Muscle of leg (tissue), 11 donors: Measurements from ENCODE around the gene TJAP1. TPM values are rescaled to one million over a fixed set of nuclear protein-coding genes. Genes with fewer than 3 reads are reported as not detected.
"Not testable (repeated sequence)": the region's sequence is repeated elsewhere in the genome, so short reads cannot be mapped to it uniquely, and the experiment has no call there.

Experiments
- DNase-seq: peaks from one replicate; pipeline ENCODE4 v3.0.0; 2013
- H3K27ac ChIP-seq: one replicate; pipeline ENCODE4 v1.5.1; 2013; ENCODE audit warnings: mild to moderate bottlenecking, low read length, control low read depth
- H3K27me3 ChIP-seq: one replicate; pipeline ENCODE4 v1.6.1; 2013; ENCODE audit warnings: low read length; ENCODE audit not compliant: control insufficient read depth, insufficient read depth
- H3K36me3 ChIP-seq: one replicate; pipeline ENCODE4 v1.6.1; 2013; ENCODE audit warnings: low read length; ENCODE audit not compliant: control insufficient read depth, insufficient read depth
- H3K4me1 ChIP-seq: one replicate; pipeline ENCODE4 v1.6.1; 2013; ENCODE audit warnings: low read length; ENCODE audit not compliant: control insufficient read depth, insufficient read depth
- H3K4me3 ChIP-seq: one replicate; pipeline ENCODE4 v1.5.1; 2013; ENCODE audit warnings: low read length, control low read depth
- H3K9me3 ChIP-seq: replicated peaks from 2 replicates; pipeline ENCODE4 v1.6.1; 2013; ENCODE audit warnings: low read depth, low read length; ENCODE audit not compliant: control insufficient read depth
- WGBS: methylation state at CpG from one replicate; pipeline ENCODE4 v1.1.5; 2013; ENCODE audit warnings: missing lambda C conversion rate; ENCODE audit not compliant: insufficient coverage; 5-methylcytosine and 5-hydroxymethylcytosine counted together
- polyA plus RNA-seq, 8 donors: library from polyadenylated mRNA; unstranded; fragments of 120-200 nt; gene quantifications; one replicate each; pipeline versions ENCODE4 v1.2.1 to v1.2.3, GENCODE V29; 2013; ENCODE audit warnings: inconsistent platforms in 1 of 8, low replicate concordance in 1 of 8; ENCODE audit not compliant: insufficient read length in 8 of 8, insufficient read depth in 1 of 8
- total RNA-seq: library from RNA; stranded (reverse); fragments of 120-200 nt; gene quantifications from one replicate; pipeline ENCODE4 v1.2.4, GENCODE V29; 2013

TJAP1 gene
- total and polyA plus RNA-seq, 9 donors, result 15.9 to 31.4 (median 25.0) TPM

DNA sequence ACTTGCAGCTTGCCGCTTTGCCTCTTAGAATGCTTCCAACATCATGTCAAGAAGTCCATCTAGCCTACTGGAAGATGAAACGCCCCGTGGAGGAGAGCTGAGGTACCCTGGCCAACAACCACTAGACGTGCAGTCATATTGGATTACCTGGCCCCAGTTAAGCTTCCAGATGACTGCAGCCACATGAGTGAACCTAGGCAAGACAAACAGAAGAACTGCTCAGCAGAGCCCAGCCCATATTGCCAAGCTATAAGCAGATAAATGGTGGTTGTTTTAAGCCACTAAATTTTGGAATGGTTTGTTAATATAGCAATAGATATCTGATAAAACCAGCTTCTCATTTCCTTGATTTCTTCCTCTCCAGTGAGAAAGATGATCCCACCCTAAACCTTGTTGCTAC, 17.3 kb upstream of the TJAP1 start:
- 73% methylated on average over 2 of the region's 4 CpGs for WGBS
- no peak for DNase-seq
- H3K4me1 ChIP-seq, result peaks cover 7% of the 10 kb centered on the region
- peaks cover 37% of the 10 kb centered on the region for H3K27me3 ChIP-seq
- H3K9me3 ChIP-seq, result no peaks in the 10 kb centered on the region
- H3K4me3 ChIP-seq, result no peak overlapping the region
- H3K27ac ChIP-seq, result no peak overlapping the region
- no peaks in the 10 kb centered on the region for H3K36me3 ChIP-seq

DNA sequence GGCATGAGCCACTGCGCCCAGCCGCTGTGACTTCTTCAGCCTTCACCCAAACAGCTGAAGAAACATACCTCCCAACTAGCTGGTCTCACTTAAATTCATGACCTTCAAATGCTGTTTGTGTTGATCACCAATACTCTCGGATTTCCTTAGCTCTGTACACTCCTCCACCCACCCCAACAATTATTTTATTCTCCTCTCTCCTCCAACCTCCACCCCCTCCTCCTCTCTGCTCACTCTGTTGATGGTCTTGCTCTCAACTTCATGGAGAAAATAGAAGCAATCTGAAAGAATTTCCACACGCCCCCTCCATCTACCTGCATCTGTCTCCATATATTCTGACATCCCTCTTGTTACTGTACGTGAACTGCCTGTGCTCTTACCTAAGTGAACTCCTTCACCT, 15.4 kb upstream of the TJAP1 start:
- Histone ChIP-seq H3K4me1 (no peaks in the 10 kb centered on the region), H3K36me3 (no peaks in the 10 kb centered on the region), H3K27me3 (peaks cover 25% of the 10 kb centered on the region), H3K4me3 (no peak overlapping the region), H3K27ac (no peak overlapping the region), H3K9me3 (no peaks in the 10 kb centered on the region)
- WGBS, result 77% methylated on average over 5 of the region's 5 CpGs
- no peak for DNase-seq

DNA sequence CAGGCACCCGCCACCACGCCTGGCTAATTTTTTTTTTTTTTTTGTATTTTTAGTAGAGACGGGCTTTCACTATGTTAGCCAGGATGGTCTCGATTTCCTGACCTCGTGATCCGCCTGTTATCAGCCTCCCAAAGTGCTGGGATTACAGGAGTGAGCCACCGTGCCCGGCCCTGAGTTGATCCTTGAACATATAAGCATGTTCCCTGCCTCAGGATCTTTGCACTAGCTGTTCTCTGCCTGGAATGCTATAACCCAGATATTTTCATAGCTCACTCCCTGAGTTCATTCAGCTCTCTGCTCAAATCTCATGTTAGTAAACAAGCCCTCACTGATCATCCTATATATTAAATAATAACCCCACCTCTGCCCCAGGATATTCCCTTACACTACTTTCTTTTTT, 13.0 kb upstream of the TJAP1 start:
- no peaks in the 10 kb centered on the region for H3K9me3 ChIP-seq
- H3K36me3 ChIP-seq, result no peaks in the 10 kb centered on the region
- H3K4me1 ChIP-seq, result no peaks in the 10 kb centered on the region
- H3K27ac ChIP-seq, result no peak overlapping the region
- H3K4me3 ChIP-seq, result no peak overlapping the region
- peaks cover 13% of the 10 kb centered on the region for H3K27me3 ChIP-seq
- WGBS, result 88% methylated on average over 6 of the region's 8 CpGs
- DNase-seq, result no peak

DNA sequence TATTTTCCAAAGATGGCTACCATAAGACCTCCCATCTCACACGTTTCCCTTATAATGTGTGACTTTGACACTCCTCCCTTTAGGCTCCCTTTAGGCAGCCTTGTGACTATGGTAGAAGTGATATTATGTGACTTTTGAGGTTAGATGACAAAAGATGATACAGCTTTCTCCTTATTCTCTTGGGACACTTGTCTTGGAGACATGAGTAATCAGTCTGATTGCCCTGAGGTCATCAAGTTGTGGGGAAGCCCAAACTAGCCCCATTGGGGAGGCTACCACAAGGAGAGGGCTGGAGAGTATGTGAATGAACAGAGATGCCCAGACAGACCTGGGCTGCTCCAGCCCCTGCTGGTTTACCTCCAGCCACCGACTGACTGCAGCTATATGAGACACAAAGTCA, 11.4 kb upstream of the TJAP1 start:
- no peak overlapping the region for H3K4me3 ChIP-seq
- no peaks in the 10 kb centered on the region for H3K4me1 ChIP-seq
- no CpG with 5 or more reads among the region's 2 CpGs for WGBS
- no peak for DNase-seq
- H3K27ac ChIP-seq, result no peak overlapping the region
- H3K9me3 ChIP-seq, result no peaks in the 10 kb centered on the region
- H3K36me3 ChIP-seq, result no peaks in the 10 kb centered on the region
- peaks cover 10% of the 10 kb centered on the region for H3K27me3 ChIP-seq

DNA sequence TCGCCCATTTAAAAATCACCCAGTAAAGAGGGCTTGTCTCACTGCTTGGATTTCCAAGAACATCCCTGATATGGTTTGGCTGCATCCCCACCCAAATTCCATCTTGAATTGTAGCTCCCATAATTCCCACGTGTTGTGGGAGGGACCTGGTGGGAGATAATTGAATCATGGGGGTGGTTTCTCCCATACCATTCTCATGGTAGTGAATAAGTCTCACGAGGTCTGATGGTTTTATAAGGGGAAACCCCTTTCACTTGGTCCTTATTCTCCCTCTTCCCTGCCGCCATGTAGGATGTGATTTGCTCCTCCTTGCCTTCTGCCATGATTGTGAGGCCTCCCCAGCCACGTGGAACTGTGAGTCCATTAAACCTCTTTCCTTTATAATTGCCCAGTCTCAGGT, 10.1 kb upstream of the TJAP1 start:
- H3K9me3 ChIP-seq, H3K4me3 ChIP-seq, H3K27me3 ChIP-seq, H3K36me3 ChIP-seq, H3K4me1 ChIP-seq, DNase-seq, H3K27ac ChIP-seq: not testable (repeated sequence)
- 83% methylated on average over 3 of the region's 5 CpGs for WGBS

DNA sequence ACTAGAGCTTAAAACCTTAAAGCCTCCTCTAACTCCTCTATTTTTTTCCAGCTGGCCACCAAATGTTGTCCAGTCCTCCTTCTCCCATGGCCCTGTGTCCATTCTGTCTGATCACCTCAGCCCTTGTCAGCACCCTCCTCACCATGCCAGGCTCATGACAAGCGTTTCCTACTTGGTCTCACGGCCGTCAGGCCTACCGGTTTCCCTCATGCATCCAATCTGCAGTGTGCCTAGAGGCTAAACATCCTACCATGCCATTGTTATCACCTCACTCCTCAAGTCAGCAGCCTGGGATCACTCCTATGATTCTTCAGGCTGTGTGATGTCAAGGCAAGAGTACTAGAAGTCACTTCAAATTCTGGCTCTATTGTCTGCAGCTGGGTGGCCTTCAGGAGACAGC, 9.6 kb upstream of the TJAP1 start:
- no peak overlapping the region for H3K4me3 ChIP-seq
- WGBS, result 77% methylated on average over 4 of the region's 4 CpGs
- peaks cover 6% of the 10 kb centered on the region for H3K27me3 ChIP-seq
- no peak overlapping the region for H3K27ac ChIP-seq
- no peak for DNase-seq
- H3K36me3 ChIP-seq, result no peaks in the 10 kb centered on the region
- no peaks in the 10 kb centered on the region for H3K4me1 ChIP-seq
- H3K9me3 ChIP-seq, result no peaks in the 10 kb centered on the region

DNA sequence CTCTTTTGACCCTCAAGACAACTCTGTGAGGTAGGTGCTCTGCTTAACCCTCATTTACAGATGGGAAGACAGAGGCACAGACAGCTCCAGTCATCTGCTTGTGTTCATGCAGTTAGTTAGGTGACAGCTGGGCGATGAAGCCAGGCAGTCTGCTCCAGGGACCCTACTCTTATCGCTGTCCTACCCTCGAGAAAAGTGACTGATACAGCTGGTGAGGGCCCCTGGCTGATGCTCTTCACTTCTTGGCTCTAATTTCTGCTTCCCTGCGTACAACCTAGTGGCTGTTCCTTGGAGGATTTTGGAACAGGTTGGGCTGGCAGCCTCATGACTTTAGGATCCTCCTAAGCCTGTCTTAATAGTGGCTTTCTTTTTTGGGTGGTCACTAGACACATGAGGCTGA, 9.1 kb upstream of the TJAP1 start:
- Histone ChIP-seq H3K27me3 (peaks cover 6% of the 10 kb centered on the region), H3K9me3 (no peaks in the 10 kb centered on the region), H3K4me1 (no peaks in the 10 kb centered on the region), H3K4me3 (no peak overlapping the region), H3K27ac (no peak overlapping the region), H3K36me3 (no peaks in the 10 kb centered on the region)
- 53% methylated on average over 4 of the region's 4 CpGs for WGBS
- no peak for DNase-seq

DNA sequence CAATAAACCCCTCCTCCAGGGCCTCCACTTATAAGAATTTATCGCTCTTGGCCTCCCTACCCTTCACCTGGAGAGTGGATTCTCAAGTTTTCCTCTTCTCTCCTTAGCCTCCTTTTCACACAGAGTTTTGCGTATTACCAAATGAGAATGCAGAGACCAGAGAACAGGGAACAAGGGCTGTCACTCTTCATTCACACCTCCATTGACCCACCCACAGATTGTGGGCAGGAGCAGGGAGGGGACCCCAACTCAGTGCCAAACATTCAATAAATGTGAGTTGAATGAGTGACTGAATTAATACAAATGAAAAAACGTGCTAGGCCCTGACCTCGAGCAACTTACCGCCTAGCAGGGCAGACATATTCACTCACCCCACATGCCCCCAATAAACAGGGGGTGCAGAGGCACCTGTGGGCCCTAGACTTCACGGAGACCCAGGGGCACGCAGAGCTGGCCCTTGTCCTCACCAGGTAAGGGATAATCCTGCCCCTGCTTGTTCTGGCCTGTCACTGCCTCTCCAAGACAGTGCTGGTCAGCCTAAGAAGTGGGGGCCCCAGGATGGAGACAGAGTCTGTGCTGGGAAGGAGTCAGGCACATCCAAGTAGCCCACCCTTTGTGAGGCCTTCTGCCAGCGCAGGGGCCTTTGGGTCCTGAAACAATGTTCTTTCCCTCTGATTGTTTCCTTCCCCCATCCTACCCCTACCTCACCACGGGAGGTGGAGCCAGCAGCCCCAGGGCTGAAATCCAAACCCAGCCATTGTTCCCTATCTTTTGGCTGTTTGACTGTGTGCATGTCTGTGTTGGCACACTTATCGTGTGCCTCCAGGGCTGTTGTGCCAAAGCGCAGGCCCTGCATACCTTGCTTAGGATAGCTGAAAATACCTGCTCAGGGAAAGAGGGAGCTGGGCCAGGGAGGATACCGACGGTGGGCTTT, 8.4 kb upstream of the TJAP1 start:
- no peak overlapping the region for H3K27ac ChIP-seq
- no peaks in the 10 kb centered on the region for H3K36me3 ChIP-seq
- no peaks in the 10 kb centered on the region for H3K9me3 ChIP-seq
- peaks cover 6% of the 10 kb centered on the region for H3K27me3 ChIP-seq
- H3K4me3 ChIP-seq, result no peak overlapping the region
- H3K4me1 ChIP-seq, result no peaks in the 10 kb centered on the region
- DNase-seq, result no peak
- WGBS, result 69% methylated on average over 4 of the region's 13 CpGs

DNA sequence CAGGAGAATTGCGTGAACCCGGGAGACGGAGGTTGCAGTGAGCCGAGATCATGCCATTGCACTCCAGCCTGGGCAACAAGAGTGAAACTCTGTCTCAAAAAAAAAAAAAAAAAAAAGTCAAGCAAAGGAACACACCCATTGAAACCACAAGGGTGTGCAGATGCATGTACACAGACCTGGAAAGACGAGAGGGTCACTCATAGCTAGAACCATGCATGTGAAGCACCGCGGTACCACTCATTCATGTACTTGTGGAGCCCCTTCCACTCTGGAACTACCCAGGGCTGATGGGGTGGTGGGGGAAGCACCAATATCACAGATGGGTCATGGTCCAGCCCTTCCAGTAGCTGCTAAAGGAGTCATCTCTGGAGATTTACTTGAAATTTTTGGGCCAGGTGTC, 7.4 kb upstream of the TJAP1 start:
- no peak overlapping the region for H3K27ac ChIP-seq
- no peak for DNase-seq
- no peak overlapping the region for H3K4me3 ChIP-seq
- no peaks in the 10 kb centered on the region for H3K36me3 ChIP-seq
- no CpG with 5 or more reads among the region's 7 CpGs for WGBS
- H3K9me3 ChIP-seq, result no peaks in the 10 kb centered on the region
- no peaks in the 10 kb centered on the region for H3K4me1 ChIP-seq
- peaks cover 6% of the 10 kb centered on the region for H3K27me3 ChIP-seq

DNA sequence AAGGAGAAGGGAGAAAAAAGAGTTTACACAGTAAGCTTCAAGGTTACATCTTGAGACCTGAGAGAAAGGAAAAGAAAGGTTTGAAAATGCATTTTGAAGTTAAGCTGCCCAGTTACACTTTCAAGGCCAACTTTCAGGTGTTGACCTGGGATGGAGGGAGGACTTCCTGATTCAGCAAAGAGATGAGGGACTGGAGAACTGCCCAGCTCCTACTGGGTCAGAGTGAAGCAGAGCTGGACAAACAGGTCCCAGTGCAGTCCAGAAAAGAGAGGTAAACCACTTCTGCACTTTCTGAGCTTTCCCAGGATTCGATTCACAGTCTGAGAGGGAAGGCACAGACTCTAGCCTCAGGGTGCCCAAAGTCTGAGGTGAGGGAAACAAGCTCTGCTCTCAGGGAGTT, 6.0 kb upstream of the TJAP1 start:
- peaks cover 6% of the 10 kb centered on the region for H3K27me3 ChIP-seq
- no peaks in the 10 kb centered on the region for H3K36me3 ChIP-seq
- no peaks in the 10 kb centered on the region for H3K9me3 ChIP-seq
- DNase-seq, result no peak
- WGBS, result 43% methylated on average over 1 of the region's 1 CpG
- peaks cover 6% of the 10 kb centered on the region for H3K4me1 ChIP-seq
- H3K27ac ChIP-seq, result no peak overlapping the region
- H3K4me3 ChIP-seq, result no peak overlapping the region
